OCI-LY1 (cell line): Measurements from ENCODE around the gene TFEB.

ENCODE experiments used
- CTCF ChIP-seq: fragments of 200-600 bp; sonication (generic), shearing (Covaris generic); IDR thresholded peaks from 2 replicates; pipeline ENCODE4 v1.5.1; 2017; ENCODE audit warnings: mild to moderate bottlenecking, antibody characterized with exemption, low read length, moderate library complexity, mixed read lengths
- EZH2 ChIP-seq: fragments of 200-600 bp; sonication (generic), shearing (Covaris generic); IDR thresholded peaks from 2 replicates; pipeline ENCODE4 v1.8.0; 2017; ENCODE audit warnings: borderline replicate concordance, mixed run types, mild to moderate bottlenecking, antibody characterized with exemption, low read length, moderate library complexity, mixed read lengths

GRCh38 chr6:41696788-41697187 is 38.6 kb downstream of the TFEB start:
- no peak for TF ChIP-seq EZH2
- TF ChIP-seq CTCF: no peak
